GM12872 (cell line): Measurements from ENCODE around the gene SLC44A1.

Experiments used
- CTCF ChIP-seq: IDR thresholded peaks from 3 replicates; pipeline ENCODE4 v1.5.1; 2011; ENCODE audit warnings: low read depth, mild to moderate bottlenecking, low read length, moderate library complexity; ENCODE audit not compliant: insufficient read depth

SLC44A1 gene

GRCh38 chr9:105341434-105342146 is 97.1 kb downstream of the SLC44A1 start:
- no peak for TF ChIP-seq CTCF

- TF ChIP-seq CTCF = no peak
Measured at GRCh38 chr9:105342147-105342505, 97.7 kb downstream of the SLC44A1 start.

GRCh38 chr9:105344283-105344682 is 99.8 kb downstream of the SLC44A1 start:
- no peak for TF ChIP-seq CTCF

- no peak for TF ChIP-seq CTCF
Measured at GRCh38 chr9:105345626-105346025, 101.2 kb downstream of the SLC44A1 start.

- no peak for TF ChIP-seq CTCF
Measured at GRCh38 chr9:105346273-105346672, 101.8 kb downstream of the SLC44A1 start.

GRCh38 chr9:105354448-105354847 is 110.0 kb downstream of the SLC44A1 start:
- no peak for TF ChIP-seq CTCF

- 0 out of 3 replicates have a peak, but pooled peaks have one; percentile 22 for TF ChIP-seq CTCF
Measured at GRCh38 chr9:105355781-105356180, 111.3 kb downstream of the SLC44A1 start.
